Fibroblast of peridontal ligament (primary cell): Measurements from ENCODE around the gene DYNC2H1.

Source experiments
- DNase-seq: peaks from one replicate; pipeline ENCODE4 v3.0.0-alpha.2; 2010; ENCODE audit errors: extremely low read depth

Gene DYNC2H1, protein sequence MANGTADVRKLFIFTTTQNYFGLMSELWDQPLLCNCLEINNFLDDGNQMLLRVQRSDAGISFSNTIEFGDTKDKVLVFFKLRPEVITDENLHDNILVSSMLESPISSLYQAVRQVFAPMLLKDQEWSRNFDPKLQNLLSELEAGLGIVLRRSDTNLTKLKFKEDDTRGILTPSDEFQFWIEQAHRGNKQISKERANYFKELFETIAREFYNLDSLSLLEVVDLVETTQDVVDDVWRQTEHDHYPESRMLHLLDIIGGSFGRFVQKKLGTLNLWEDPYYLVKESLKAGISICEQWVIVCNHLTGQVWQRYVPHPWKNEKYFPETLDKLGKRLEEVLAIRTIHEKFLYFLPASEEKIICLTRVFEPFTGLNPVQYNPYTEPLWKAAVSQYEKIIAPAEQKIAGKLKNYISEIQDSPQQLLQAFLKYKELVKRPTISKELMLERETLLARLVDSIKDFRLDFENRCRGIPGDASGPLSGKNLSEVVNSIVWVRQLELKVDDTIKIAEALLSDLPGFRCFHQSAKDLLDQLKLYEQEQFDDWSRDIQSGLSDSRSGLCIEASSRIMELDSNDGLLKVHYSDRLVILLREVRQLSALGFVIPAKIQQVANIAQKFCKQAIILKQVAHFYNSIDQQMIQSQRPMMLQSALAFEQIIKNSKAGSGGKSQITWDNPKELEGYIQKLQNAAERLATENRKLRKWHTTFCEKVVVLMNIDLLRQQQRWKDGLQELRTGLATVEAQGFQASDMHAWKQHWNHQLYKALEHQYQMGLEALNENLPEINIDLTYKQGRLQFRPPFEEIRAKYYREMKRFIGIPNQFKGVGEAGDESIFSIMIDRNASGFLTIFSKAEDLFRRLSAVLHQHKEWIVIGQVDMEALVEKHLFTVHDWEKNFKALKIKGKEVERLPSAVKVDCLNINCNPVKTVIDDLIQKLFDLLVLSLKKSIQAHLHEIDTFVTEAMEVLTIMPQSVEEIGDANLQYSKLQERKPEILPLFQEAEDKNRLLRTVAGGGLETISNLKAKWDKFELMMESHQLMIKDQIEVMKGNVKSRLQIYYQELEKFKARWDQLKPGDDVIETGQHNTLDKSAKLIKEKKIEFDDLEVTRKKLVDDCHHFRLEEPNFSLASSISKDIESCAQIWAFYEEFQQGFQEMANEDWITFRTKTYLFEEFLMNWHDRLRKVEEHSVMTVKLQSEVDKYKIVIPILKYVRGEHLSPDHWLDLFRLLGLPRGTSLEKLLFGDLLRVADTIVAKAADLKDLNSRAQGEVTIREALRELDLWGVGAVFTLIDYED (N-terminal part only)

DNA sequence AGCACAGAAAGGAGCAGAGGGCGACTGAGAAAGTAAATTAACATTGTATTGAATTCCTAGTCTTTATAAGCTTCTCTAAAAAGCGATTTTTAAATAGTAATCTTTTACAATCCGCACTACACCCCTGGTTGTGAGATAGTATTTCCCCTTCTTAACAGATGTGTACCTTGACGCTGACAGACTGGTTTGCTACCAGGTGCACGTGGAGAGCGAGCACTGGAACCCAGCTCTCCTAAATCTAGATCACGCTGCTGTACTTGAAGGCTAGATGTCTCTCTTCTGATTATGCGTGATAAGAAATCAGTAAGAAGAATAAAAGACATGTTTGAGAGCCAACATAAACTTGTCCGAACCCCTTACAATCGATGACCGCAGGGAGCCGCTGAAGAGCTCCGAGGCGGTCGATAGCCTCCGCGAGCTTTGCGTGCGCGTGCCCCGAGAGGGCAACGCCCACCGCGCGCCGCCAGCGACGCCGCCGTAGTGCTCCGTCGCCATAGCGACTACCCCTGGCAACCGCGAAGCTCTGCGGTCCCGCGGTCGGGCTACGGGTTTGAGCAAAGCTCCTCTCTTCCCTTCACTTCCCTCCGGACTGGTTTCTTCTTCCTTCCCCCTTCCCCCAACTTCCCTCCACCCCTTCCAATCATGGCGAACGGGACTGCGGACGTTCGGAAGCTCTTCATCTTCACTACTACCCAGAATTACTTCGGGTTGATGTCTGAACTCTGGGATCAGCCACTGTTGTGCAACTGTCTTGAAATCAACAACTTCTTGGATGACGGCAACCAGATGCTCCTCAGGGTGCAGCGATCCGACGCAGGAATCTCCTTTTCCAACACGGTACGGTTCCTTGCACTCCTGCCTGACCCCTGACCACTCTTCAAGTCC, at the start of gene DYNC2H1:
DYNC2H1 (plus strand) TSS at position 494 of the 885 bp plus-strand sequence; CDS start at position 643, 149 bp downstream.
- peak; percentile 92 for DNase-seq

DNA sequence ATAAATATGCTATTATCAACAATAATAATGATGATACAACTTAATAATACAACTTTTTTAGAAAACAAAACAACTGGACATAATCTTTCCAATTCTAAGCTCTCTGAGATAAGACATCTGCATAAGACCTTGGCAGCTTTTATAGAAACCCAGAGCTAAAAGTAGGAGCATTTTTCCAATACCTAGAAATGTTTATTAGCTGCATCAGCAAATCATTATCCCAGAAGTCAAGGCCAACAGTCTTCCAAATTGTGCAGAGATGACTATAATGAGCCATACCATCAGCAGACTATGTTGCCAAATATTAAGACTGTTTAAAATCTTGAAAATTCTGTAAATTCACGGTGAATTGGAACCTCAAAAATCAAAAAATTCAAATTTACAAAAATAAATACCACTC, 47.6 kb upstream of the DYNC2H1 start:
- DNase-seq = no peak

DNA sequence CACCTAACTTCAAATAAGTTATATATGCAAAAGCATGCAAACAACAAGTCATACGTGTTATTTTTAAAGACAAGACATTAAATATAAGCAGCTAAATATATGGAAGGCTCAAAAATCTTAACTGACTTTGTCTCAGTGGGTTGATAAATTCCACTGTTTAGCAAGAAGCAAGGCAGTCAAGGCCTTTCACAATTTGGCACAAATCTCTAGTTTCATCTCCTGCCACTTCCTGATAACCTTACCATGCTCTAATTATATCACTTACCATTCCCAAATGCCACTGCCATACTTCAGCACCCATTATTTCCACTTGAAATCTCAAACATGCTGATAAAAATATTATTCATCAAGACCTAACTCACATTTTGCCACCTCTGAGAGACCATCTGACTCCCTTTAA, 42.1 kb upstream of the DYNC2H1 start:
- no peak for DNase-seq

DNA sequence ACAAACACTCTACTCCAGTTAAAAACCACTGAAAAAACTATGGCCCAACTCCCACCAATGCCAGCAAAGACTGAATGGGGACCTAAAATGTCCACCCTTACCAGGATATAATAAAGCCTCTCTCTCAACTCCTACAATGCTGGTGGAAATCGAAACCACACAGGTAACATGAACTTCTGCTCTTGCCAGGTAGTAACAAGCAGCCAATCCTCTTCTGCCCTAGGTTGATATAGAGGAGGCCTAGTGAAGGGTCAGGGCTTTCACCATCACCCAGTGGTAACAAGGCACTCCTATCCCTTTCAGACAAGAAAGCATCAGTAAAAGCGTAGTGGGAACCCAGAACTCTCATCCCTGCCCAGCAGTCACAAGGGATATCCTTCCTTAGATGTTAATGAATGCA, 39.9 kb upstream of the DYNC2H1 start:
- DNase-seq = no peak

DNA sequence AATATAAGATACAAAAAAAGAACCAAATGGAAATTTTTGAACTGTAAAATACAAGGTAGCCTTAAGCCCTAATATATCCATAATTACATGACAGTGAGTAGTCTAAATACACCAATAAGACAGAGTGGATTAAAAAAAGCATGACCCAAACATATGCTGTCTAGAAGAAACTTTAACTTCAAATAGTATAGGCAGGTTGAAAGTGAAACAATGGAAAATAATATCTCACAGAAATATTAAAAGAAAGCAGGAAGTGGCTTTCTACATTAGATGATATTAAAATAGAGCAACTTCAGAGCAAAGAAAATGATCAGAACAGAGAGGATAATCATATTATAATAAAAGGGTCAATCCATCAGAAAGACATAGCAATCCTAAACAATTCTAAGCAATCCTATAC, 39.1 kb upstream of the DYNC2H1 start:
- no peak for DNase-seq

DNA sequence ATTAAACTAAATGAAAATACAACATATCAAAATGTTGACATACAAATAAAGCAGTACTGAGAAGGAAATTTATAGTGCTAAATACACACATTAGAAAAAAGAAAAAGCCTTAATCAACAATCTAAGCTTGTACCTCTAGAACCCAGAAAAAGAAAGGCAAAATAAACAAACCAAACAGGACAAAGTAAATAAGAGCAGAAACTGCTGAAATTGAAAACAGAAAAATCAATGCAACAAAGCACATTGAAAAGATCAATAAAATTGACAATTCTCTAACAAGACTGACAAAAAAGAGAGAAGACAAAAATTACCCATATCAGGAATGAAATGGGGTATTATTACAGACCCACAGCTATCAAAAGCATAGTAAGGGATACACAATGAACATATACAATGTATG, 38.2 kb upstream of the DYNC2H1 start:
- no peak for DNase-seq

DNA sequence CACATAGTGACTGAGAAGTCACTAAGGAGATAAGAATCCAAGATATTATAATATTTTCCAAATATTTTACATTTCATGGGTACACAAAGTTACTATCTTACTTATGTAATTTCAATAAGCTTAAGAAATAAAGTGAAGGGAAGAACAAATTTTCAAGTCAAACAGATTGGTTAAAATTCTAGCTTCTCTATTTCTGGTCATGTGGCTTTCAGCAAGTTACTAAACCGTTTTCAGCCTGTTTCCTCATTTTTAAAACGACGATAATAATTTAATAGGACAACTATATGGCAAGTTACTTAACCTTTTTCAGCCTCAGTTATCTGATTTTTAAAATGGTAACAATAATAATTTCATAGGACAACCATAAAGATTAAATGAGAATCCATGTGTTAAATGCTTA, 32.9 kb upstream of the DYNC2H1 start:
- no peak for DNase-seq

DNA sequence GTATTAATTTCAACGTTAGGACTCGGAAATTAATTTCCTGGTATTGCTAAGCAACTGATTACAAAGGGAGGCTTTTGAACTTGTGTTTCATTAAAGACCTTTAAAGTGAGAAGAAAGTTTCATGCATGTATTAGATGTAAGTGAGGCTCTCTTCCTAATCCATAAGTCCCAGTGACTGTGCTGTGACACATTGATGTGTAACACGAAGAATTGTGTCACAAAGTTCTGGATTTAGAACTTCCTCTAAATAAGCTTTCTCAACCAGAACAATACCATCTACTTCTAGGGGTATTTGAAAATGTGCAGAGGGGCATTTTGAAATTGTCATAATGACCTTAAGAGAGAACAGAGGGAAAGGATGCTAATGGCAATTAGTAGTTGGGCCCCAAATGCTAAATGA, 31.7 kb upstream of the DYNC2H1 start:
- no peak for DNase-seq

DNA sequence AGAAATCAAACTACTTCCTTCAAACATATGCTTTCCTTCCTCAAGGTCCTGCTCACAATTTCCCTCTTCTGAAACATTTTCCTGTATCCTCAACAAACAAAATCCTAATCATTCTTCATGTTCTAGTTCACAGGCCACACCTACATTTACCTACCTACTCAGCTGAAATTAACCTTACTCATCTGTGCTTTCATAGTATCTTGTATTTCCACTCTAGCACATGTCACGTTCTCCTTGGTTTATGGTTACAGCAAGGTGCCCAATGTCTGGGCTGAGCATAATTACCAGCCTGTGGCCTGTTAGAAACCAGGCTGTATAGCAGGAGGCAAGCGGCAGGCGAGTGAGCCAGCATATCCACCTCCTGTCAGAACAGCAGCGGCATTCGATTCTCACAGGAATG, 30.5 kb upstream of the DYNC2H1 start:
- DNase-seq = no peak

DNA sequence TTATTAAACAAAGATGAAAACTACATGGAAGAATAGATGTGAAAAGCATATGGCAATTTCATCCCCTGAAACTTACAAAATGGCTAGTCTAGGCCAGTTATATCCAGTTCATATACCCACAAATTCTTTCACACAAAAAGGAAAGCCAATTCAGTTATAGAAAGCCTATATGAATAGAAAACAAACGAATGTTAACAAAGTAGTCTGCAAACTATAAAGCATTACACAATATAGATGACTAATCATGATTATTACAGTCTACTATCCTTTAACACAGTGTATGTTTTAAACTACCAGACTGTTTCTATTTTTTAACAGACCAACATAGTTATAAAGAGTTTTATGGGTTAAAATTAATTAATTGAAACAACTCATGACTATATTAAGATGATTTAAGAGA, 29.4 kb upstream of the DYNC2H1 start:
- peak; percentile 45 for DNase-seq

DNA sequence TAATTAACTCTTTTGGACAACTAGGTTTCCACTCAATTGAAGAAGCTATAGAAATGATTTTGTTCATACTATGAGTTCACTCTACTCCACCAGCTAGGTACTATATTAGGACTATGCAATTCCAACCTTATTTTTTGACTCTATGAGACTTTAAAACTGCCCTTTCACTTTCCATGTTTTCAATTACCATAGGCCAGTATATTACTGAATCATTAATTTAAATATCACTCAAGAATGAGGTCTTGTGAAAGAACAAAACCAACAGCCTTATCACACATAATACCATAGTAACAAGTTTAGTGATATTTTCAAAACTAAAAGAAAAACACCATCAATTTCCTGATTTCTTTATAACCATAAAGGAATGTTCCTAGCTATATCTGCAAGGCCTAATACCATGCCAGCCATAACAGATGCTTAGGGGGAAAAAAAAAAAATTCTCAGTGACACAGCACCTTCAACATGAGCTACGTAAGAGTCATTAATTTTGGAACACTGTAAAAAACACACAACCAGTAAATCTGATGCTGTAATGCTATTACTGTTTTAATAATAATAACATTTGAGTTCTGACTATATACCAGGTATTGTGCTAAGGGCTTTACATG, 23.4 kb upstream of the DYNC2H1 start:
- DNase-seq = no peak

DNA sequence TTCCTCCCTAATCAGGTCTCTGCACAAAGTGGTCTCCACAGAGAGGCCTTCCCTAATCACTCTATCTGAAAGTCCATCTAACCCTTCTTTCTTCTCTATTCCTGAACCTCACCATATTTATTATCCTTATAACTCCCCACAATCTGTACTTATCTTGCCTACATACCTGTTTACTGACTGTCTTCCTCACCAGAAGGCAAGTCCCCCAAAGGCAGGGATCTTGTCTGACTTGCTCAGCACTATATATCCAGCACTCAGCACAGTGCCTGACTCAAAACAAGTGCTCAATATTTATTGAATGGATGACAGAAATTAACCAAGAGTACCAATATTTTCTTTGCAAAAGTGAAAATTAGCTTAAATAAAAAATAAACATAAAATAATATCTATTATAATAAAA, 22.8 kb upstream of the DYNC2H1 start:
- DNase-seq = no peak

DNA sequence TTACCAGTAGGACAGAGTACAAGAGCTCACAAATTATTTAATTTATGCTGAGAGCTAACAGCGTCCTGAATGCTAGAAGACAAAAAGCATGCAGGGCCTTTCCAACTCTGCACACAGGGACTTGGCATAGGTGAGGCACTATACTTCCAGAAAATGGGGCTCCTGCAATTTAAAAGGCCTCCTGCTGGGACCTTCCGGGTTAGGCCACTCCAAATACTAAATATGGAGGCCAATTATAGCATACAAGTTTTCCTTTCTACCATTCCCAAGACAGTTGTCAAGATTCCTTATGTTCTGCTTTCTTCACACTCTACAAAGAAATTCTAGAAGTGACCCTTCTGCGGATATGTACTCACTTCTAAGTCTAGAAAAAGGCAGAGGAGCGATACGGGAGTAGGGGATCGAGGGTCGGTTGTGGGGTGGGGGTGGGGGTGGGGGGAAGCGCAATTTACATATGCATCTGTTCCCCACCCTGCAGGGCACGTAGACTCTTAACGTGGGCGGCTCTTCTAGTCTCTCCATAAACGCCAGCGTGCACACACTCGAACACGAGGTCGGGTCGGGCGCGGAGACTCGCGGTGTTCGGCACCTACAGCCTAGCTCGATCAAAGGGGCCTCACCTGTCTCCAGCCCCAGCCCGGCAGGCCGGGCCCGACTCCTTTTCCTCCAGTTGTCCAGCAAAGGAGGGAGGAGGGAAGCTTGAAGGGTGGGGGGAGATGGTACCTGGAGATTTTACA, 18.0 kb upstream of the DYNC2H1 start:
- peak; percentile 22 for DNase-seq

DNA sequence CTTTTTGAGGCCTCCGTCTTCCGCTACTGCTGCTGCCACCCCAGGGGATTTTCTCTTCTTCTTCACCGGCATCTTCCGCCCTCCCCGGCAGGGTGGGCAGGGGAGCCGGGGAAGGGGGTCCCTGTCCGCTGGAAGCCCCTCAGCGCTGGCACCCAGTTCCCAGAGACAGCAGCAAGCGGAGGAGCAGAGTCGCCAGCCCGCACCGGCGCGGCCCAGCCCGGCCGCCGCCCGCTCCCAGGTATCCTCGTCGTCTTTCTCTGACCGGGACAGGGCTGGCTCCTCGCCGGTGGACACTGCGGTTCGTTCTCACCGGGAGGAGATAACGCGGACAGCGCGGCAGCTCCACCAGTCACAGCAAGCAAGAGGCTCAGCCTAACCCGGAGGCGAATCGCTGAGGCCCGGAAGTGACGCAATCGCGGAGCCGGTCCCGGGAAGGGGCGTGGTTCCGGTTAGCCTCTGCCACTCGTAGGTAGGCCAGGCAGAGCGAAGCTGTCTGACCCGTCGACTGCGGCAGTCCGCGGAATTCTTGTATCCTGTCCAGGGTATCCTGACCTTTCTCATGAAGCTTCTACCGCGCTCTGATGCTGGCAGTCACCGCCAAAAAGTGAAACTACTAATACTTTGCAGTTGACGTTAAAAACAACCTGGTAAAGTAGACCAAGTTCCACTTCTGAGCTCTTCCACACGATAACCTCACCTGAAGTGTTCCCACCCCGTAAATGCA, 17.3 kb upstream of the DYNC2H1 start, which contains the start of gene DCUN1D5:
DCUN1D5 (minus strand) TSS at position 360 of the 724 bp plus-strand sequence; CDS start at position 72, 288 bp downstream.
- DNase-seq = peak; percentile 93

DNA sequence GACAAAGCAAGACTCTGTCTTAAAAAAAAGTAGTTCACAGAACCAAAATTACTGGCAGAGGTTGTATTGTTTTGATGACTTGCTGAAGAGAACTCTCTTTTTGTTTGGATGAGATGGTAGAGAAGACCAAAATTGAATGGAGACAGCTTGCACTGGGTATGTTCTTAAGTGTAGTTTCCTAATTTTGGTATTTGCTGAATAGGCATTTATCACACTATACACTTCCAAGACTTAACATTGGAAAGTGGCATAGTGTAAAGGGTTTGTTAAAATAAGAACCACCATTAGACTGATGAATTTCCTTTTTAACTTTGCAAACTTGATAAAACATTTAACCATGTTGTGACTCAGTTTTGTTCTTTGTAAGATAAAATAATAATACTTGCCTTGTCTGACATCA, 11.9 kb upstream of the DYNC2H1 start:
- DNase-seq = no peak

DNA sequence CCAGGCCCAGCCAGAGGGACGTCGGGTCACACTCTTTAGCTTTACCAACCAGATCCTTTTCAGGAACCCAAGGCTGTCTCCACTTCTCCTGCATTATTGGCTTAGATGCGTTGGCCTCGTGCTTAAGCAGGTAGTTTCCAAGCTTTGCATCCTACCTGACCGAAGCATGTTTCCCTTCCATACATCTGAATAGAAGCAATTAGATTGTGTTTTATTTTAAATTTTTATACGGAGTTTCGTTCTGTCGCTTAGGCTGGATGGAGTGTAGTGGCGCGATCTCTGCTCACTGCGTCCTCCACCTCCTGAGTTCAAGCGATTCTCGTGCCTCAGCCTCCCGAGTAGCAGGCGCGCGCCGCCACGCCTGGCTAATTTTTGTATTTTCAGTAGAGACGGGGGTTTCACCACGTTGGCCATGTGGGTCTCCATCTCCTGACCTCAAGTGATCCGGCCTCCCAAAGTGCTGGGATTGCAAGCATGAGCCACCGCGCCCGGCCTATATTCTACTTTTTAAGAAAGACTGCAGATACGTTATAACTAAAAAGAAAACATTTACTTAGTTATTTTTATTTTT, 677 bp downstream of the DYNC2H1 start:
- no peak for DNase-seq

DNA sequence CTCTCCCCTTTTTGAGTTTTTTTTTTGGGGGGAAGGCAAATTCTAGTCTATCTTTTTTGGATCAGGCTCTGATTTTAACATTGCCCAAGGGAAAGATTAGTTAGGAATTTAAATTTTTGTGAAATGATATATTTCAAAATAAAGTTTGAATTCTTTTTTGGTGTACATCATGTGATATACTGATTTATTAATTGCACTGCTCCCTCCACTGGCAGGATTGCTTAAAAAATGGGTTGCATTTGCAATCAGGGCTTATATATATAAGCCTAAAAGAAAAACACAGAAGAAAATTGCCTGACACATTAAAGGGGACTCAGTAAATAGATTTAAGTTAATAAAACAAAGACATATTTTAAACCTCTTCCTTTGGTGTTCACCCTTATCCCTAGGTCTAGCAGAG, 1.2 kb downstream of the DYNC2H1 start:
- DNase-seq = peak; percentile 73

DNA sequence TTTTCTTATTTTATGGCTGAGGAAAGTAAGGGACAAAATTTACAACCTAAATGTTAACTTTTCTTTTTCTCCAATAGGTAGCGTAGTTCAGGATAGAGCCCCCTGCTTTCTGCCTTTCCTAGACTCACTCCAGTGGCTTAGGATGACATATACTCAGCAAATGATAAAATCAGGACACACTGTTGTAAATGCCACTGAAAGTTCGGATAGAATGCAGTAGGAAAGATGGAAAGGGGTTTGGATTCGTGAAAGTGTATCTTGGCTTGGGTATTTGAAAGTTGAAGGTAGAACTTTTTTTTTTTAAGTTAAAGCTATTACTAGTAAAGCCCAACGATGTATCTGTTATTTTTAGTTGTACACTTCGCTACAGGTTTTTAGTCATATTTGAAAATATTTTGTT, 2.2 kb downstream of the DYNC2H1 start:
- no peak for DNase-seq

DNA sequence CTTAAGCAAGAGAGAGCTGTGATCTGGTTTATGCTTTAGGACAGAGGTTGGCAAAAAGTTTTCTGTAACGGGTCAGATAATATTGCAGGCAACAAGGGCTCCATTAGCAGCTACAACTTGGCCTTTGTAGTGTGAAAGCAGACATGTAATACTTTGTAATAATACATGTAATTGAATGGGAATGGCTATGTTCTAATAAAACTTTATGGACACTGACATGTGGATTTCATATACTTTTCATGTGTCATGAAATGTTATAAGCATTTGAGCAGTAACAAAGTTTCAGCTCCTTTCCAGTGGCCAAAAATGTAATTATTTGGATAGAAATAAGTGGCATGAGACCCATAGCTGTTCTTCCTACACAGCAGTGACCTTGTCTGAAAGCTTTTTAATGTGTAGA, 3.1 kb downstream of the DYNC2H1 start:
- peak; percentile 11 for DNase-seq
